H1 (cell line): Measurements from ENCODE around the gene UBASH3B. TPM values are rescaled to one million over a fixed set of nuclear protein-coding genes. Genes with fewer than 3 reads are reported as not detected.

ENCODE experiments used
- polyA plus RNA-seq, 7 experiments: library from polyadenylated mRNA; depleted of rRNA in 3 of 7; stranded (reverse) in 5 of 7; unstranded in 2 of 7; fragments of >200 nt in 5 of 7; fragments of 200-250 nt in 2 of 7; gene quantifications; 1 replicate in 5 of 7; 2 replicates in 1 of 7; 4 replicates in 1 of 7; pipeline versions ENCODE4 v1.2.1 to v1.2.3, GENCODE V29; 2011 to 2013; ENCODE audit warnings: missing spikeins in 2 of 7, mixed read lengths in 2 of 7
- total RNA-seq: library from RNA; stranded (reverse); fragmentation: NEBNext Ultra II Directional; extraction: Animal tissue kit (Norgen Biotek cat#: 25700); gene quantifications from 2 replicates; pipeline ENCODE4 v1.2.1, GENCODE V29; 2021
- TF ChIP-seq, protein P1 (sequence below), 3 experiments: IDR thresholded peaks; 1 replicate in 2 of 3; 2 replicates in 1 of 3; pipeline versions ENCODE4 v1.5.1 to v1.6.1; 2011; ENCODE audit warnings: low read length in 3 of 3, mild to moderate bottlenecking in 3 of 3, inconsistent platforms in 2 of 3, low read depth in 1 of 3, moderate library complexity in 1 of 3; ENCODE audit not compliant: insufficient read depth in 1 of 3; ENCODE audit errors: control extremely low read depth in 1 of 3

UBASH3B gene
- total and polyA plus RNA-seq, 2 of the 8 experiments (the other 6 are each of a cell fraction or from before 2014, with no cell fraction given): 7.5 to 9.5 TPM

GRCh38 chr11:122779047-122779629 is 123.6 kb downstream of the UBASH3B start (continued):
- TF ChIP-seq, protein P1, sequence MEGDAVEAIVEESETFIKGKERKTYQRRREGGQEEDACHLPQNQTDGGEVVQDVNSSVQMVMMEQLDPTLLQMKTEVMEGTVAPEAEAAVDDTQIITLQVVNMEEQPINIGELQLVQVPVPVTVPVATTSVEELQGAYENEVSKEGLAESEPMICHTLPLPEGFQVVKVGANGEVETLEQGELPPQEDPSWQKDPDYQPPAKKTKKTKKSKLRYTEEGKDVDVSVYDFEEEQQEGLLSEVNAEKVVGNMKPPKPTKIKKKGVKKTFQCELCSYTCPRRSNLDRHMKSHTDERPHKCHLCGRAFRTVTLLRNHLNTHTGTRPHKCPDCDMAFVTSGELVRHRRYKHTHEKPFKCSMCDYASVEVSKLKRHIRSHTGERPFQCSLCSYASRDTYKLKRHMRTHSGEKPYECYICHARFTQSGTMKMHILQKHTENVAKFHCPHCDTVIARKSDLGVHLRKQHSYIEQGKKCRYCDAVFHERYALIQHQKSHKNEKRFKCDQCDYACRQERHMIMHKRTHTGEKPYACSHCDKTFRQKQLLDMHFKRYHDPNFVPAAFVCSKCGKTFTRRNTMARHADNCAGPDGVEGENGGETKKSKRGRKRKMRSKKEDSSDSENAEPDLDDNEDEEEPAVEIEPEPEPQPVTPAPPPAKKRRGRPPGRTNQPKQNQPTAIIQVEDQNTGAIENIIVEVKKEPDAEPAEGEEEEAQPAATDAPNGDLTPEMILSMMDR (IDR thresholded peaks at IDR 0.05; ENCODE audit: control extremely low read depth in 1 of 3, insufficient read depth in 1 of 3, low read depth in 1 of 3, low read length in 3 of 3): no peak
- TF ChIP-seq, all 59 proteins: peak for 0
